ENCODE measurements around the gene CSNK1E.

The CSNK1E gene

GRCh38 chr22:38273135-38273826 lies 44.0 kb downstream of the CSNK1E start:
- no peak for DNase-seq (ENCODE audit: low spot score)

GRCh38 chr22:38272373-38273134 lies 44.7 kb downstream of the CSNK1E start, which contains the start of gene TMEM184B:
Gene TMEM184B (minus strand): TSS chr22:38273010. CDS start chr22:38247961, 25,049 bp downstream.
- DNase-seq (ENCODE audit: low spot score): peak; percentile 81

GRCh38 chr22:38271927-38272372 lies 45.3 kb downstream of the CSNK1E start:
- peak; percentile 2 for DNase-seq (ENCODE audit: low spot score)

- DNase-seq (ENCODE audit: low spot score): no peak
These were observed 46.1 kb downstream of the CSNK1E start for GRCh38 chr22:38271101-38271500.

- DNase-seq (ENCODE audit: low spot score): no peak
These were observed 46.9 kb downstream of the CSNK1E start for GRCh38 chr22:38270091-38270992.

GRCh38 chr22:38269466-38269865 lies 47.8 kb downstream of the CSNK1E start:
- DNase-seq (ENCODE audit: low spot score): no peak

GRCh38 chr22:38267086-38267485 lies 50.1 kb downstream of the CSNK1E start:
- DNase-seq (ENCODE audit: low spot score): peak; percentile 58

GRCh38 chr22:38266120-38266519 lies 51.1 kb downstream of the CSNK1E start:
- DNase-seq (ENCODE audit: low spot score): no peak

- no peak for DNase-seq (ENCODE audit: low spot score)
These were observed 52.9 kb downstream of the CSNK1E start for GRCh38 chr22:38264322-38264843.

- DNase-seq (ENCODE audit: low spot score): peak; percentile 29
These were observed 55.0 kb downstream of the CSNK1E start for GRCh38 chr22:38262051-38262795.

- DNase-seq (ENCODE audit: low spot score): no peak
These were observed 56.2 kb downstream of the CSNK1E start for GRCh38 chr22:38260761-38261681.

- DNase-seq (ENCODE audit: low spot score): no peak
These were observed 57.9 kb downstream of the CSNK1E start for GRCh38 chr22:38259370-38259769.

- no peak for DNase-seq (ENCODE audit: low spot score)
These were observed 58.3 kb downstream of the CSNK1E start for GRCh38 chr22:38258895-38259294.

- no peak for DNase-seq (ENCODE audit: low spot score)
These were observed 59.5 kb downstream of the CSNK1E start for GRCh38 chr22:38257650-38258250.

- no peak for DNase-seq (ENCODE audit: low spot score)
These were observed 60.1 kb downstream of the CSNK1E start for GRCh38 chr22:38257181-38257580.

- DNase-seq (ENCODE audit: low spot score): no peak
These were observed 61.5 kb downstream of the CSNK1E start for GRCh38 chr22:38255697-38256096.

GRCh38 chr22:38251341-38251692 lies 65.9 kb downstream of the CSNK1E start:
- DNase-seq (ENCODE audit: low spot score): no peak

- no peak for DNase-seq (ENCODE audit: low spot score)
These were observed 66.4 kb downstream of the CSNK1E start for GRCh38 chr22:38250643-38251340.
